ENCODE measurements around the gene ACSM5. TPM values are rescaled to one million over a fixed set of nuclear protein-coding genes. Genes with fewer than 3 reads are reported as not detected.
"Not testable (repeated sequence)": the region's sequence is repeated elsewhere in the genome, so short reads cannot be mapped to it uniquely, and the experiment has no call there.

The ACSM5 gene
- total RNA-seq, 1 donor from 2014 or later: not detected

DNA sequence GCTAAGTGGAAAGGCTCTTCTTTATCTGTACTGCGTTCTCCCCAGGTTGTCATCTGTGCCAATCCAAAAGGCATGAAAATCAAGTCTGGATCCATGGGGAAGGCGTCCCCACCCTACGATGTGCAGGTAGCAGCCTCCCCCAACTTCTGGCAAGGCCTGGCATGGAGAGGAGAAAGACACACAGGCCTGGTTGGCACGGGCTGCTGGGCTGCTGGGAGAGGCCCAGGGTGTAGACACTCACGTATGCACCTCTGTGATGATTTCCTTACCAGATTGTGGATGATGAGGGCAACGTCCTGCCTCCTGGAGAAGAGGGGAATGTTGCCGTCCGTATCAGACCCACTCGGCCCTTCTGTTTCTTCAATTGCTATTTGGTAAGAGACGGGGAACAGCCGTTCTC is 21.6 kb downstream of the ACSM5 start:
- Mint-ChIP-seq H3K27ac (ENCODE audit: unreplicated experiment) (peak overlapping the region; percentile 37), H3K9me3 (peaks cover 2% of the 10 kb centered on the region), H3K4me3 (no peak overlapping the region), H3K27me3 (ENCODE audit: low read depth) (peaks cover 4% of the 10 kb centered on the region), H3K36me3 (ENCODE audit: low read depth) (no peaks in the 10 kb centered on the region), H3K4me1 (no peaks in the 10 kb centered on the region)
- no peak for DNase-seq (ENCODE audit: low read depth, low spot score)
- TF ChIP-seq CTCF (conservative IDR thresholded peaks at IDR 0.05): no peak

DNA sequence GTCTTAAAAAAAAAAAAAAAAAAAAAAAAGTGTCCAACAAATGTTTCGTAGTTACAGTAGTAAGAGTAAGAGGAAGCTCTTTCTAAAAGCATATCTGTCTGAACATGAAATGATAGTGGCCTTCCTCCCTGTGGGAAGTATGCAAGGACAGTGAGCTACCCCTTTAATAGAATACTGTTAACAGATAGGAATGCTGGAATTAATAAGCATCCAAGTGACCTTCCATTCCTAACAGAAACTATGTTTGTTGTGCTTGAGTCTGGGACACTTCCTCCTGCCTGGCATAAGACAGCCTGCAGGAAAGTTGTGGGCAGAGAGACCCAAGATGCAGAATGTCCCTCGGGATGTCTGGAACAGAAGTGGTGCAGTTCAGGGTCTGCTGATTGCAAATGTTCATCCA is 29.6 kb downstream of the ACSM5 start:
- DNase-seq (ENCODE audit: low read depth, low spot score); H3K27ac Mint-ChIP-seq (ENCODE audit: unreplicated experiment); H3K9me3 Mint-ChIP-seq; H3K27me3 Mint-ChIP-seq (ENCODE audit: low read depth); H3K36me3 Mint-ChIP-seq (ENCODE audit: low read depth); H3K4me3 Mint-ChIP-seq; H3K4me1 Mint-ChIP-seq: not testable (repeated sequence)

GRCh38 chr16:20439820-20440231 is 30.5 kb downstream of the ACSM5 start:
- not testable (repeated sequence) for H3K36me3 Mint-ChIP-seq (ENCODE audit: low read depth); H3K9me3 Mint-ChIP-seq

GRCh38 chr16:20440731-20441130 is 31.4 kb downstream of the ACSM5 start:
- H3K27me3 Mint-ChIP-seq (ENCODE audit: low read depth); H3K4me3 Mint-ChIP-seq; H3K27ac Mint-ChIP-seq (ENCODE audit: unreplicated experiment); H3K4me1 Mint-ChIP-seq; H3K9me3 Mint-ChIP-seq; H3K36me3 Mint-ChIP-seq (ENCODE audit: low read depth); DNase-seq (ENCODE audit: low read depth, low spot score): not testable (repeated sequence)

More at GRCh38 chr16:20439820-20440231, 30.5 kb downstream of the ACSM5 start:
- H3K4me3 Mint-ChIP-seq; H3K27ac Mint-ChIP-seq (ENCODE audit: unreplicated experiment); DNase-seq (ENCODE audit: low read depth, low spot score); H3K4me1 Mint-ChIP-seq; H3K27me3 Mint-ChIP-seq (ENCODE audit: low read depth): not testable (repeated sequence)

GRCh38 chr16:20441191-20441590 is 31.9 kb downstream of the ACSM5 start:
- H3K27me3 Mint-ChIP-seq (ENCODE audit: low read depth): no peaks in the 10 kb centered on the region
- TF ChIP-seq CTCF (conservative IDR thresholded peaks at IDR 0.05): no peak
- no peaks in the 10 kb centered on the region for H3K4me1 Mint-ChIP-seq
- no peak for DNase-seq (ENCODE audit: low read depth, low spot score)
- no peak overlapping the region for H3K4me3 Mint-ChIP-seq
- no peak overlapping the region for H3K27ac Mint-ChIP-seq (ENCODE audit: unreplicated experiment)
- no peaks in the 10 kb centered on the region for H3K36me3 Mint-ChIP-seq (ENCODE audit: low read depth)
- H3K9me3 Mint-ChIP-seq: no peaks in the 10 kb centered on the region

DNA sequence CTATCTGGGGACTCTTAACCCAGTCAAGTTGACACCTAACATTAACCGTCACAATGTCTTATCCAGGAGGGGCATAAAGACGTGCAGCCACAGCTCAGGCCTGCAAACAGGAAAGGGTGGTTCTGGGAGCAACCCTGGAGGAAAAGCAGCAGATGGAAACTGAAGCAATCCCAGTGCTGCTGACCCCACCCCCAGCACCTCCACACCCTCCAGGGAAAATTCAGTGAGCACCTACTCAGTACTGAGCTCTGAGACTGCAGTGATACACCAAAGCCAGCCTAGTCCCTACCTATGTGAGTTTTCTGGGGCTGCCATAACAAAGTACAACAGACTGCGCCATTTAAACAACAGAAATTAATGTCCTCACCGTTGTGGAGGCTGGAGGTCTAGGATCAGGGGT is 32.5 kb downstream of the ACSM5 start:
- not testable (repeated sequence) for H3K36me3 Mint-ChIP-seq (ENCODE audit: low read depth); H3K27ac Mint-ChIP-seq (ENCODE audit: unreplicated experiment); H3K9me3 Mint-ChIP-seq; H3K27me3 Mint-ChIP-seq (ENCODE audit: low read depth); DNase-seq (ENCODE audit: low read depth, low spot score); H3K4me1 Mint-ChIP-seq; H3K4me3 Mint-ChIP-seq

- not testable (repeated sequence) for H3K4me1 Mint-ChIP-seq; H3K36me3 Mint-ChIP-seq (ENCODE audit: low read depth); H3K9me3 Mint-ChIP-seq; H3K27me3 Mint-ChIP-seq (ENCODE audit: low read depth); DNase-seq (ENCODE audit: low read depth, low spot score); H3K27ac Mint-ChIP-seq (ENCODE audit: unreplicated experiment); H3K4me3 Mint-ChIP-seq
Measured at GRCh38 chr16:20446652-20447393, 37.5 kb downstream of the ACSM5 start.

- not testable (repeated sequence) for H3K27ac Mint-ChIP-seq (ENCODE audit: unreplicated experiment); H3K36me3 Mint-ChIP-seq (ENCODE audit: low read depth); H3K4me3 Mint-ChIP-seq; H3K9me3 Mint-ChIP-seq; H3K4me1 Mint-ChIP-seq; H3K27me3 Mint-ChIP-seq (ENCODE audit: low read depth); DNase-seq (ENCODE audit: low read depth, low spot score)
Measured at GRCh38 chr16:20451364-20451763, 42.0 kb downstream of the ACSM5 start, which contains the start of gene ACSM2A. ACSM2A (plus strand) TSS chr16:20451521; CDS start chr16:20460115, 8,594 bp downstream.

DNA sequence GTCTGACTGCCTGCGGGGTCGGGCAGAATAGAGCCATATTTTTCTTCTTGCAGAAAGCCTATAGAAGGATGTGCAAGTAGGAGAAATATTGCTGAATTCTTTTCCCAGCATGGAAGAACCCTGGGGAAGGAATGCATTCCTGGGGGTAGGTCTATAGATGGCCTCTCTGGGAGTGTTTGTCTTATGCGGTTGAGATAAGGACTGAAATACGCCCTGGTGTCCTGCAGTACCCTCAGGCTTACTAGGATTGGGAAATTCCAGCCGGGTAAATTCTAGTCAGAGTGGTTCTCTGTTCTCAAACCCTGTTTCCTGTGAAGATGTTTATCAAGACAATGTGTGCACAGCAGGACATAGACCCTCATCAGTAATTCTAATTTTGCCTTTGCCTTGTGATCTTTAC is 44.3 kb downstream of the ACSM5 start:
- not testable (repeated sequence) for H3K4me3 Mint-ChIP-seq; H3K36me3 Mint-ChIP-seq (ENCODE audit: low read depth); H3K9me3 Mint-ChIP-seq; H3K4me1 Mint-ChIP-seq; H3K27ac Mint-ChIP-seq (ENCODE audit: unreplicated experiment); DNase-seq (ENCODE audit: low read depth, low spot score); H3K27me3 Mint-ChIP-seq (ENCODE audit: low read depth)

- DNase-seq (ENCODE audit: low read depth, low spot score); H3K4me3 Mint-ChIP-seq; H3K4me1 Mint-ChIP-seq; H3K27ac Mint-ChIP-seq (ENCODE audit: unreplicated experiment); H3K36me3 Mint-ChIP-seq (ENCODE audit: low read depth); H3K9me3 Mint-ChIP-seq: not testable (repeated sequence)
- H3K27me3 Mint-ChIP-seq (ENCODE audit: low read depth): peaks cover 15% of the 10 kb centered on the region
Measured at GRCh38 chr16:20459227-20459626, 49.9 kb downstream of the ACSM5 start.

- not testable (repeated sequence) for H3K4me3 Mint-ChIP-seq; DNase-seq (ENCODE audit: low read depth, low spot score); H3K4me1 Mint-ChIP-seq; H3K9me3 Mint-ChIP-seq; H3K36me3 Mint-ChIP-seq (ENCODE audit: low read depth); H3K27ac Mint-ChIP-seq (ENCODE audit: unreplicated experiment)
- peaks cover 17% of the 10 kb centered on the region for H3K27me3 Mint-ChIP-seq (ENCODE audit: low read depth)
Measured at GRCh38 chr16:20460313-20460712, 51.0 kb downstream of the ACSM5 start.

GRCh38 chr16:20468954-20469353 is 59.6 kb downstream of the ACSM5 start:
- H3K9me3 Mint-ChIP-seq; H3K36me3 Mint-ChIP-seq (ENCODE audit: low read depth); DNase-seq (ENCODE audit: low read depth, low spot score); H3K4me3 Mint-ChIP-seq; H3K4me1 Mint-ChIP-seq; H3K27ac Mint-ChIP-seq (ENCODE audit: unreplicated experiment): not testable (repeated sequence)
- H3K27me3 Mint-ChIP-seq (ENCODE audit: low read depth): peaks cover 54% of the 10 kb centered on the region

Measured in neural crest cell (in vitro differentiated cells).